ENCODE measurements around the gene ENSA. TPM values are rescaled to one million over a fixed set of nuclear protein-coding genes. Genes with fewer than 3 reads are reported as not detected.
"Not testable (repeated sequence)": the region's sequence is repeated elsewhere in the genome, so short reads cannot be mapped to it uniquely, and the experiment has no call there.

The ENSA gene
- total RNA-seq, 2 donors from 2014 or later = 178 to 203 TPM

DNA sequence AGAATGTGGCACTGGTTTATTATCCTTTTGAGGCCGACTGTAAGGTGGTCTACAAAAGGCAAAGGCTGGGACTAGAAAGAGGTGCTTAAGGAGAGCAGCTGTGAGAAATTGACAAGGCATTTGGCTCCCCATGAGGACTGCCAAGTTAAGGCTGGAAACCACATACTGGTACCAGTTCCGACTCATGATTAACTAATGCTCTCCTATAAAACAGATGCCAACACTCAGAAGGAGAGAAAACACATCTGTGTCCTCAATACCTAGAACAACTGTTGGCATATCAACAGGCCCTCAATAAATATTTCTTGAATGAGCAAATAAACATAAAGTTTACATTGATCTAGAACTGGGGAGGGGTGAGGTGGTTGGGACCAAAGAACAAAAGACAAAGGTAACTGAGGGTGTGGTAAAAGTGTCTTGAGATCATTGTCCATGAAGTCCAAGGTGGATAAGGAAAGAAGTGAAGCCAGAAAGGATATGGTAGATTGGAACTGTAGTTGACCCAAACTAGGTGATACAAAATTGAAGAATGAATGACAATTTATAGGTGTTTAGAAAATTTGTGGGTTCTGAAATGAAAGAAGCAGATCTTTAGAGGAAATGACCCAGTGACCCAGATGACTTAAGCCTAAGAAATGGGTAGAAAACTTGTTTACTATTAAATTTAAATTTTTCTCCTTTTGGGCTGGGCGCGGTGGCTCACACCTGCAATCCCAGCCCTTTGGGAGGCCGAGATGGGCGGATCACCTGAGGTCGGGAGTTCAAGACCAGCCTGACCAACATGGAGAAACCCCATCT is 33.1 kb downstream of the ENSA start:
- no peak overlapping the region for H3K27ac Mint-ChIP-seq
- peaks cover 26% of the 10 kb centered on the region for H3K4me1 Mint-ChIP-seq (ENCODE audit: low read depth)
- H3K36me3 Mint-ChIP-seq (ENCODE audit: insufficient read depth in 2 of 2) = peaks cover 3% of the 10 kb centered on the region in 2 donors
- H3K9me3 Mint-ChIP-seq = no peaks in the 10 kb centered on the region
- no peak for DNase-seq
- no peak for ATAC-seq (replicated peaks in 1 of 2)
- no peak overlapping the region for H3K4me3 Mint-ChIP-seq
- H3K27me3 Mint-ChIP-seq (ENCODE audit: low read depth) = no peaks in the 10 kb centered on the region

DNA sequence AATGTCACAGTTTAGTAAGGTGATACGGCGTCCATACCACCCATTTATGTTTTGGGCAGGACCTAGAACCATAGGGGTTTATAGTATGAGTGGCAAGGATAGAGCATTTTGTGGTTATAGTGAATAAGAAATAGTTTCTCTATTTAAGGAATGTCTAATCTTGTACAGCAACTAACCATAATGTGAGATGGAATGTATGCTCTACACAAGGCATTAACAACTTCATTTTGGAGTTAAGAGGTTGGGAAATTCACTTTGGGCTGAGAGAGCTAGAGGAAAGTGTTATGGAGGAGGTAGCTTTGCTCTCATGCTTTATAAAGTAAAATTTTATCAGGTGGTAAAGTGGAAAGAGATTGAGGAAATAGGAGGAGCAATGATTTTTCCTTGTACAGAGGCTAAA is 47.0 kb downstream of the ENSA start:
- H3K9me3 Mint-ChIP-seq = peaks cover 0 to 1% of the 10 kb centered on the region in 2 donors
- H3K4me1 Mint-ChIP-seq (ENCODE audit: low read depth) = peaks cover 14% of the 10 kb centered on the region
- H3K36me3 Mint-ChIP-seq (ENCODE audit: insufficient read depth in 2 of 2) = peaks cover 16 to 19% of the 10 kb centered on the region in 2 donors
- DNase-seq = no peak
- H3K27me3 Mint-ChIP-seq (ENCODE audit: low read depth) = no peaks in the 10 kb centered on the region
- H3K27ac Mint-ChIP-seq = peak overlapping the region; percentile 80
- no peak for ATAC-seq (replicated peaks in 1 of 2)
- H3K4me3 Mint-ChIP-seq = no peak overlapping the region

DNA sequence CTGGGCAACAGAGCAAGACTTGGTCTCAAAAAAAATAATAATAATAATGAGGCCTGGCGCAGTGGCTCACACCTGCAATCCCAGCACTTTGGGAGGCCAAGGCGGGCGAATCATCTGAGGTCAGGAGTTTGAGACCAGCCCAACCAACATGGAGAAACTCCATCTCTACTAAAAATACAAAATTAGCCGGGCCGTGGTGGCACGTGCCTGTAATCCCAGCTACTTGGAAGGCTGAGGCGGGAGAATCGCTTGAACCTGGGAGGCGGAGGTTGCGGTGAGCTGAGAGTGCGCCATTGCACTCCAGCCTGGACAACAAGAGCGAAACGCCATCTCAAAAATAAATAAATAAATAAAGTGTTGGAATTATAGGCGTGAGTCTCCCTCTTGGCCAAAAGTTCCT is 47.5 kb downstream of the ENSA start:
- H3K27ac Mint-ChIP-seq = peak overlapping the region; percentile 80
- H3K4me3 Mint-ChIP-seq; ATAC-seq (replicated peaks in 1 of 2): not testable (repeated sequence)

DNA sequence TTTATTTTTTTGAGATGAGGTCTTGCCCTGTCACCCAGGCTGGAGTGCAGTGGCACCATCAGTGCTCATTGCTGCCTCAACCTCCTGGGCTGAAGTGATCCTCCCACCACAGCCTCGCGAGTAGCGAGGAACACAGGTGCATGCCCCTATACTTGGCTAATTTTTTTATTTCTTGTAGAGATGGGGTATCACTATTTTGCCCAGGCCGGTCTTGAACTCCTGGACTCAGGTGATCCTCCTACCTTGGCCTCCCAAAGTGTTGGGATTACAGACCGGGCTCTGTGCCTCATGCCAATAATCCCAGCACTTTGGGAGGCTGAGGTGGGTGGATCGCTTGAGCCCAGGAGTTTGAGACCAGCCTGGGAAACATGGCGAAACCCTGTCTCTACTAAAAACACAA is 48.0 kb downstream of the ENSA start:
- not testable (repeated sequence) for H3K9me3 Mint-ChIP-seq; H3K4me3 Mint-ChIP-seq; ATAC-seq (replicated peaks in 1 of 2); H3K27me3 Mint-ChIP-seq (ENCODE audit: low read depth); DNase-seq; H3K27ac Mint-ChIP-seq
- Mint-ChIP-seq H3K4me1 (ENCODE audit: low read depth) (peaks cover 14% of the 10 kb centered on the region), H3K36me3 (ENCODE audit: insufficient read depth in 2 of 2) (peaks cover 24 to 28% of the 10 kb centered on the region in 2 donors)

More for the DNA sequence above, 47.5 kb downstream of the ENSA start:
- not testable (repeated sequence) for H3K27me3 Mint-ChIP-seq (ENCODE audit: low read depth); H3K9me3 Mint-ChIP-seq; DNase-seq
- peaks cover 20 to 23% of the 10 kb centered on the region in 2 donors for H3K36me3 Mint-ChIP-seq (ENCODE audit: insufficient read depth in 2 of 2)
- H3K4me1 Mint-ChIP-seq (ENCODE audit: low read depth) = peaks cover 14% of the 10 kb centered on the region

DNA sequence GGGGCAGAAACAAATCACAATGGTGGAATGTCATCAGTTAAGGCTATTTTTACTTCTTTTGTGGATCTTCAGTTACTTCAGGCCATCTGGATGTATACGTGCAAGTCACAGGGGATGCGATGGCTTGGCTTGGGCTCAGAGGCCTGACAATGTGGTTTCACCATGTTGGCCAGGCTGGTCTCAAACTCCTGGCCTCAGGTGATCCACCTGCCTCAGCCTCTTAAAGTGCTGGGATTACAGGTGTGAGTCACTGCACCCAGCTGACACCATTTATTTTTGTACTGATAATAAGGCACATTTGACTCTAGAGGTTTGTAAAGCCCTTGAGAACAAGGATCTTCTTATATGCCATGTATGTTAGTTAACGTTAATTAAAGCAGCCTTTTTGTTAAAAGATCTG is 48.4 kb downstream of the ENSA start:
- H3K27ac Mint-ChIP-seq = peak overlapping the region; percentile 72
- not testable (repeated sequence) for ATAC-seq (replicated peaks in 1 of 2); DNase-seq; H3K27me3 Mint-ChIP-seq (ENCODE audit: low read depth); H3K9me3 Mint-ChIP-seq
- H3K4me3 Mint-ChIP-seq = peak overlapping the region; percentile 90 to 99
- peaks cover 17% of the 10 kb centered on the region for H3K4me1 Mint-ChIP-seq (ENCODE audit: low read depth)
- peaks cover 29 to 33% of the 10 kb centered on the region in 2 donors for H3K36me3 Mint-ChIP-seq (ENCODE audit: insufficient read depth in 2 of 2)

DNA sequence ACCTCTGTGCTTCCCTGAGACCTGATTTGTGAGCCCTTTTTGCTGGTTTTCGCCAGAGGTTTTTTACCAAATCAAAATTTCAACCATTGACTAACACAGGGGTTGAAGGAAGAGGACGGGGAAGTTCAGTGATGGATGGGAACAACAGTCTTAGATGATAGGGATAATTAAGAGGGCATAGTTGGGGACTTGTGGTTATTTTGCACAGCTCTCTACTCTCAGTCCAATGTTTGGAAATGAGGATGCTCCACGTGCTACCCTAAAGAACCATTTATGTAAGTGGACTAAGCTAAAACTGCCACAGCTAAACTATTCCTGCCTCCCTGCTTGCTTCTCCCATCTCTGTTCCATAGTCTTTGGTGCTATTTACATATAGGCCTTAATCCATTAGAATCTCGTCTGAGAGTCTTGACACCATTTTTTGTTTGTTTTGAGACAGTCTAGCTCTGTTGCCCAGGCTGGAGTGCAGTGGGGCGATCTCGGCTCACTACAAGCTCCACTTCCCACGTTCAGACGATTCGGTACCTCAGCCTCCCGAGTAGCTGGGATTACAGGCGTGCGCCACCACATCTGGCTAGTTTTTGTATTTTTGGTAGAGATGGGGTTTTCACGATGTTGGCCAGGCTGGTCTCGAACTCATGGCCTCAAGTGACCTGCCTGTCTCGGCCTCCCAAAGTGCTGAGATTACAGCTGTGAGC is 49.3 kb downstream of the ENSA start:
- no peaks in the 10 kb centered on the region for H3K27me3 Mint-ChIP-seq (ENCODE audit: low read depth)
- peaks cover 34 to 40% of the 10 kb centered on the region in 2 donors for H3K36me3 Mint-ChIP-seq (ENCODE audit: insufficient read depth in 2 of 2)
- H3K4me1 Mint-ChIP-seq (ENCODE audit: low read depth) = peaks cover 26% of the 10 kb centered on the region
- peaks cover 0 to under 1% of the 10 kb centered on the region in 2 donors for H3K9me3 Mint-ChIP-seq
- peak overlapping the region; percentile 72 for H3K27ac Mint-ChIP-seq
- no peak for ATAC-seq (replicated peaks in 1 of 2)
- DNase-seq = no peak
- peak overlapping the region; percentile 90 to 99 for H3K4me3 Mint-ChIP-seq

DNA sequence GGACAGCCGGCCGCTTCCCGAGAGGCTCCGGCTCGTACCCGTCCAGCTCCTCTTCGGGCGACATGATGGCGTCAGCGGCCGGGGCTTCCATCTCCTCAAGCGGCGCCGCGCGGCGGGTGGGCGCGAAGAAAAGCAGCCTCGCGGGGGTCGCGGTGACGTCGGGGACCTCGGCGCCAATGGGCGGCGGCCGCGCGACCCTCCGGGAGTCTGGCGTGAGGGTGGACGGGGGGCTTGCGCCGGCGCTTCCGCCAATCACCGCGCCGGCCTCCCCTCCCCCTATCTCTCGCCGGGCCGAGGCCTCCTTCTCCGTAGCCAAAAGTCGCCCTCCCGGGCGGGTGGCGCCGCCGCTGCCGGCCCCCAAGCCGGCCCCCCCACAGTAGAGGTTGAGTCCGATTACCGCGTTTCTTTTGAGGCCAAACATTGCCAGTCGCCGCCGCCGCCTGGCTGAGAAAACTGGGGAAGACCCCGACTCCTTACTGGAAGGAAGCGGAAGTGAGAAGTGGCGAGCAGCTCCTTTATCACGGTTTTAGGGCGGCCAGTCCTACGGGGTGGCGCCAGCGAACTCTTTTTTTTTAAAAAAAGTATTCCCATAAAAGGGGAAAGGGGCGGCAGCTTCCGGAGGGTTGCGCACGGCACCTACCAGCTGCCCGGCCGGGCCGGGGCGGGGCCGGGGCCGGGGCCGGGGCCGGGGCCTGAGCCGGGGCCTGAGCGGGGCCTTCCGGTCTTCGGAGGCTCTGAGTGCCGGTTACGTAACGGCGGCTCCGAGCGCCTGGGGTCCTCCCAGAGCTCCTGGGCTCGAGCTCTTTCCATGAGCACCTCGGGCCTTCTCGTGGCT is 50.1 kb downstream of the ENSA start, which contains the start of gene MCL1:
Gene MCL1 (minus strand): TSS at position 501 of the 835 bp plus-strand sequence. CDS start 80 bp downstream, at position 421.
- H3K36me3 Mint-ChIP-seq (ENCODE audit: insufficient read depth in 2 of 2) = peaks cover 41 to 48% of the 10 kb centered on the region in 2 donors
- no peaks in the 10 kb centered on the region for H3K9me3 Mint-ChIP-seq
- H3K4me3 Mint-ChIP-seq = peak within 1 kb of the TSS; percentile 99
- peak within 1 kb of the TSS; percentile 99 for H3K27ac Mint-ChIP-seq
- ATAC-seq (replicated peaks in 1 of 2) = peak; percentile 85
- no peaks in the 10 kb centered on the region for H3K27me3 Mint-ChIP-seq (ENCODE audit: low read depth)
- H3K4me1 Mint-ChIP-seq (ENCODE audit: low read depth) = peaks cover 31% of the 10 kb centered on the region
- DNase-seq = peak; percentile 93 to 94

DNA sequence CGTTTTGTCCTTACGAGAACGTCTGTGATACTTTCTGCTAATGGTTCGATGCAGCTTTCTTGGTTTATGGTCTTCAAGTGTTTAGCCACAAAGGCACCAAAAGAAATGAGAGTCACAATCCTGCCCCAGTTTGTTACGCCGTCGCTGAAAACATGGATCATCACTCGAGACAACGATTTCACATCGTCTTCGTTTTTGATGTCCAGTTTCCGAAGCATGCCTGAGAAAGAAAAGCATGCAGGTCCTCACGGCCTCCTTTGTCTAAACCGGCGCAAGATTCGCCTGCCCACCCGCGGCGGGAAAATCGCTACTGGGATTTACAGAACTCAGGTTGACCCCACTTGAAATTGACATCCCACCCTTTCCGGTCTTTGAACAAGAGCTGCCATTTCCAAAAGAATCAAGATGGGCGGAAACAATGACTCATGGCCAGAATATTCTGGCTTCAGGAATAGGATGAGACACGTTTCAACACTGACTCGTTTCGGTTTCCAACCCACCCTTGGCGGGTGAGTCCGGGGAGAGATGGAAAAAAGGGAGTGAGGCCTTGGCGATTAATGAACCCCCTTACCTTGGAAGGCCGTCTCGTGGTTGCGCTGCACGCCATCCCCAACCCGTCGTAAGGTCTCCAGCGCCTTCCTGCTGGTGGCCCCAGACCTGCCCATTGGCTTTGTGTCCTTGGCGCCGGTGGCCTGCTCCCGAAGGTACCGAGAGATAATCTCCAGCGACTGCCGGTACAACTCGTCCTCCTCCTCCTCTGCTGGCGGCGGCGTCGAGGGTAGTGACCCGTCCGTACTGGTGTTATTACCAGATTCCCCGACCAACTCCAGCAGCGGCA is 50.9 kb downstream of the ENSA start:
- H3K36me3 Mint-ChIP-seq (ENCODE audit: insufficient read depth in 2 of 2) = peaks cover 46 to 56% of the 10 kb centered on the region in 2 donors
- peak; percentile 51 to 63 for DNase-seq
- peak overlapping the region; percentile 99 for H3K27ac Mint-ChIP-seq
- H3K27me3 Mint-ChIP-seq (ENCODE audit: low read depth) = no peaks in the 10 kb centered on the region
- H3K4me1 Mint-ChIP-seq (ENCODE audit: low read depth) = peaks cover 39% of the 10 kb centered on the region
- no peaks in the 10 kb centered on the region for H3K9me3 Mint-ChIP-seq
- peak; percentile 3 to 10 for ATAC-seq (replicated peaks in 1 of 2)
- peak overlapping the region; percentile 99 for H3K4me3 Mint-ChIP-seq

DNA sequence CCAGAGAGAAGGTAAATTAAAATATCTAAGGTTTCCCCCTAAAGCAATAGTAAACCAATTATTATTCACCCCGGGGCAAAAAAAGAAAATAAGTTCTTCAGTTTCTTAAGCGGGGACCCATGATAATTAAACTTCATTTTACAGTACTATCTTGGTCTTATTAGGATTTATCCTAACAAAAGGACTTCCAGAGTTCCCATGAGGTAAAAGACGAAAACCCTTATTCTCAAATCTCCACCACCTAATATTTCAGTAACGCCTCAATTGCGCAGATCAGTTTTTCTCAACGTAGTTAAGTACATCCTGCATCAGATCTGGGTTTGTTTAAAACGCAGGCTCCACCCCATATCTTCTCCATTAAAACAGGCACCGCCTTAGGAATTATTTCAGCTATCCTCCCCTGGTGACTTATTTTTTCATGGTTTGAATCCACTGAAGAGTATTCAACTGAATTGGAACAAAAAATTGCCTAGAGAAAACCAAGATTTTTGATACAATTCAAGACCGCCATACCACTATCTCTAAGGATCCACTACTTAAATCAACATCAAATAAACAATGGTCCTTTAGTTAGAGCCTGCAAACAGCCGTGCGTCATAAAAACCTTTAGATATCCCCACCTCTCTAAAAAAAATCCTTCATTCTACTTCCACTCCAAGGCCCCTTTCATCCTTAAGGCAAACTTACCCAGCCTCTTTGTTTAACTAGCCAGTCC is 51.7 kb downstream of the ENSA start:
- Mint-ChIP-seq H3K4me1 (ENCODE audit: low read depth) (peaks cover 47% of the 10 kb centered on the region), H3K27ac (peak overlapping the region; percentile 99), H3K9me3 (no peaks in the 10 kb centered on the region), H3K36me3 (ENCODE audit: insufficient read depth in 2 of 2) (peaks cover 46 to 60% of the 10 kb centered on the region in 2 donors), H3K4me3 (peak overlapping the region; percentile 99), H3K27me3 (ENCODE audit: low read depth) (no peaks in the 10 kb centered on the region)
- no peak for DNase-seq
- ATAC-seq (replicated peaks in 1 of 2) = no peak

DNA sequence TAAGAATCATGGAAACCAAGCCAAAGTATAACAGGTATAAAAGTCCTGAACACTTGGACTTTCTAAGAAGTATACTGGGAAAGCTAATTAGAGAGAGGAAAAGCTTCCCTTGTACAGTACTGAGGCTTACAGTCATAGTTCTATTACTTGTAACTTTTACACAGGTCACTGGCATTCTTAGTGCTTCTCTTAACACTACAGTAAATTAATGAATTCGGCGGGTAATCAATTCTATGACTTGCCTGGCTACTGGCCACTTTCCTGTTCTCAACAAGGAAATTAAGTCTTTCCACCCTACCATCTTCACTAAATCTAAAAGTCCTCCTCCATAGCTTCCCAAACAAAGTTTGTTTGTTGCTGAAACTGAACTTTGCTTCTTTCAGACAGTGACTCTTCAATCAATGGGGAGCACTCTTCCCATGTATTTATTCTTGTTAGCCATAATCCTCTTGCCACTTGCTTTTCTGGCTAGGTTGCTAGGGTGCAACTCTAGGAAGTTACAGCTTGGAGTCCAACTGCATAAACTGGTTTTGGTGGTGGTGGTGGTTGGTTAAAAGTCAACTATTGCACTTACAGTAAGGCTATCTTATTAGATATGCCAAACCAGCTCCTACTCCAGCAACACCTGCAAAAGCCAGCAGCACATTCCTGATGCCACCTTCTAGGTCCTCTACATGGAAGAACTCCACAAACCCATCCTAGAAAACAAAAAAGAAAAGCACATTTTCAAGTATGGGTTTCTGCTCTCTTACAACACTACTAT is 52.4 kb downstream of the ENSA start:
- H3K4me1 Mint-ChIP-seq (ENCODE audit: low read depth) = peaks cover 54% of the 10 kb centered on the region
- DNase-seq = no peak
- peaks cover 49 to 66% of the 10 kb centered on the region in 2 donors for H3K36me3 Mint-ChIP-seq (ENCODE audit: insufficient read depth in 2 of 2)

DNA sequence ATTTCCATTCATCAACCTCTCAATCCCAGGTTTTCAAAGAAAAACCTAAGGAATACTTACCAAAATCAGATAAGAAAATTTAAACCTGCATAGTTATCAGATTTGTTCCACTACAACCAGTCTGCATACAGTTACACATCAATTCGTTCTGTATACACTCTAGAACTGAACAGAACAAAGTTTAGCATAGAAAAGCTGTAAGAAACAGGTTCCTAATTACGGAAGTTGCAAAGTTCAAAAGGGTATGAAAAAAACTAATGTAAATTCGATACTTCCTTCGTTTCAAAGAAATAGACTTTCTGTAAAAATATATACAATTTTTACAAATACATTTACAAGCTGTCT is 53.1 kb downstream of the ENSA start:
- no peak for ATAC-seq (replicated peaks in 1 of 2)
- Mint-ChIP-seq H3K4me3 (peak overlapping the region; percentile 99), H3K4me1 (ENCODE audit: low read depth) (peaks cover 58% of the 10 kb centered on the region)

More for the DNA sequence above, 52.4 kb downstream of the ENSA start:
- Mint-ChIP-seq H3K9me3 (no peaks in the 10 kb centered on the region), H3K27me3 (ENCODE audit: low read depth) (no peaks in the 10 kb centered on the region), H3K27ac (peak overlapping the region; percentile 99), H3K4me3 (peak overlapping the region; percentile 99)
- no peak for ATAC-seq (replicated peaks in 1 of 2)

More for the DNA sequence above, 53.1 kb downstream of the ENSA start:
- no peak for DNase-seq
- Mint-ChIP-seq H3K27me3 (ENCODE audit: low read depth) (no peaks in the 10 kb centered on the region), H3K36me3 (ENCODE audit: insufficient read depth in 2 of 2) (peaks cover 49 to 68% of the 10 kb centered on the region in 2 donors), H3K9me3 (no peaks in the 10 kb centered on the region), H3K27ac (peak overlapping the region; percentile 99)
